Caco-2 (cell line): ENCODE results near the gene TICAM1. TPM values are rescaled to one million over a fixed set of nuclear protein-coding genes. Genes with fewer than 3 reads are reported as not detected.
"Not testable (repeated sequence)": the region's sequence is repeated elsewhere in the genome, so short reads cannot be mapped to it uniquely, and the experiment has no call there.

Experiments
- BruUV-seq: library from RNA; stranded (reverse); fragments of 400-500 nt; replicated peaks from 2 replicates; lab custom pipeline; 2021; lab: Mats Ljungman, UMichigan
- CTCF ChIA-PET: fragments of 300-600 bp; sonication (Branson Sonifier 250); formaldehyde crosslinking; loops from one replicate; lab custom pipeline; 2022; ENCODE audit warnings: antibody characterized with exemption; lab: Charles Lee
- POLR2A ChIA-PET: fragments of 300-600 bp; sonication (Branson Sonifier 250); formaldehyde crosslinking; loops from one replicate; lab custom pipeline; 2022; ENCODE audit warnings: antibody characterized with exemption; lab: Charles Lee
- DNase-seq, 2 experiments: peaks; one replicate each; pipeline versions ENCODE4 v3.0.0 to v3.0.0-alpha.2; 2020 to 2022
- H3K27me3 ChIP-seq: replicated peaks from 2 replicates; pipeline ENCODE4 v1.6.0; 2011; ENCODE audit warnings: low read length; ENCODE audit not compliant: control insufficient read depth, insufficient read depth
- H3K36me3 ChIP-seq: 2 replicates; pipeline ENCODE4 v1.5.1; 2011; ENCODE audit warnings: low read length; ENCODE audit not compliant: control insufficient read depth, insufficient read depth
- H3K4me1 ChIP-seq: fragments of 250-450 bp; sonication (Bioruptor Pico); 2 replicates; pipeline ENCODE4 v1.5.1; 2020; ENCODE audit warnings: mild to moderate bottlenecking
- H3K4me3 ChIP-seq: 2 replicates; pipeline ENCODE4 v1.5.1; 2011; ENCODE audit warnings: low read depth, mild to moderate bottlenecking, control low read depth, low read length
- H3K9me3 ChIP-seq: fragments of 250-450 bp; sonication (Bioruptor Pico); 2 replicates; pipeline ENCODE4 v1.5.1; 2020; ENCODE audit warnings: mild to moderate bottlenecking, moderate library complexity
- H3K27ac Mint-ChIP-seq: one replicate; pipeline ENCODE4 v1.8.0; 2022; ENCODE audit warnings: mixed read lengths; ENCODE audit not compliant: unreplicated experiment
- H3K27me3 Mint-ChIP-seq: one replicate; pipeline ENCODE4 v1.8.0; 2022; ENCODE audit warnings: mixed read lengths; ENCODE audit not compliant: insufficient read depth, unreplicated experiment
- H3K36me3 Mint-ChIP-seq: one replicate; pipeline ENCODE4 v1.8.0; 2022; ENCODE audit warnings: mild to moderate bottlenecking, mixed read lengths; ENCODE audit not compliant: insufficient read depth, unreplicated experiment
- H3K4me1 Mint-ChIP-seq: one replicate; pipeline ENCODE4 v1.8.0; 2022; ENCODE audit warnings: low read depth, mixed read lengths; ENCODE audit not compliant: unreplicated experiment
- H3K4me3 Mint-ChIP-seq: one replicate; pipeline ENCODE4 v1.8.0; 2022; ENCODE audit warnings: mild to moderate bottlenecking, moderate library complexity, mixed read lengths; ENCODE audit not compliant: unreplicated experiment
- H3K9me3 Mint-ChIP-seq: one replicate; pipeline ENCODE4 v1.8.0; 2022; ENCODE audit warnings: mixed read lengths; ENCODE audit not compliant: unreplicated experiment
- CTCF ChIP-seq, 2 experiments: fragments of 200-600 bp in 1 of 2; IDR thresholded peaks; 1 replicate in 1 of 2; 2 replicates in 1 of 2; pipeline versions ENCODE4 v1.5.1 to v1.8.0; 2011 to 2022; ENCODE audit warnings: antibody characterized with exemption in 1 of 2, control low read depth in 1 of 2, inconsistent platforms in 1 of 2, low read depth in 1 of 2, low read length in 1 of 2, mild to moderate bottlenecking in 1 of 2, moderate library complexity in 1 of 2; ENCODE audit not compliant: insufficient read depth in 1 of 2, severe bottlenecking in 1 of 2, unreplicated experiment in 1 of 2
- intact Hi-C: fragments of 100-400 bp; cut with micrococcal nuclease; formaldehyde crosslinking; loops from one replicate; pipeline ENCODE4 v1.10.0; 2022; ENCODE audit not compliant: unreplicated experiment
- total RNA-seq: library from RNA; stranded (reverse); gene quantifications from 2 replicates; pipeline ENCODE4 v1.2.3, GENCODE V29; 2022

TICAM1 gene
- total RNA-seq, 1 experiment from 2014 or later = 6.0 TPM

GRCh38 chr19:4849019-4849418, 17.5 kb upstream of the TICAM1 start:
- Histone ChIP-seq H3K9me3 (no peaks in the 10 kb centered on the region), H3K4me1 (no peaks in the 10 kb centered on the region), H3K36me3 (peaks cover 6% of the 10 kb centered on the region; the same call in 1 of the 2 replicates), H3K27me3 (no peaks in the 10 kb centered on the region), H3K4me3 (no peak overlapping the region)
- intact Hi-C loops = no loop called here
- BruUV-seq = no TSS peak
- H3K9me3 Mint-ChIP-seq = no peaks in the 10 kb centered on the region
- no peaks in the 10 kb centered on the region for H3K27me3 Mint-ChIP-seq
- no peaks in the 10 kb centered on the region for H3K4me1 Mint-ChIP-seq
- CTCF ChIA-PET = no interaction called here
- DNase-seq = no peak
- peaks cover 34% of the 10 kb centered on the region for H3K36me3 Mint-ChIP-seq
- TF ChIP-seq CTCF (IDR thresholded peaks at IDR 0.05; ENCODE audit: insufficient read depth in 1 of 2, low read depth in 1 of 2, low read length in 1 of 2, severe bottlenecking in 1 of 2, unreplicated experiment in 1 of 2) = no peak
- no peak overlapping the region for H3K27ac Mint-ChIP-seq
- POLR2A ChIA-PET = no interaction called here
- no peak overlapping the region for H3K4me3 Mint-ChIP-seq

GRCh38 chr19:4847190-4847973, 15.9 kb upstream of the TICAM1 start:
- H3K36me3 ChIP-seq = peaks cover 6% of the 10 kb centered on the region; the same call in 1 of the 2 replicates
- Mint-ChIP-seq H3K27me3 (no peaks in the 10 kb centered on the region), H3K4me1 (no peaks in the 10 kb centered on the region), H3K4me3 (no peak overlapping the region), H3K36me3 (peaks cover 38% of the 10 kb centered on the region), H3K9me3 (no peaks in the 10 kb centered on the region), H3K27ac (no peak overlapping the region)
- no peak overlapping the region for H3K4me3 ChIP-seq
- H3K4me1 ChIP-seq = no peaks in the 10 kb centered on the region
- ChIA-PET POLR2A (no interaction called here), CTCF (no interaction called here)
- TF ChIP-seq CTCF (IDR thresholded peaks at IDR 0.05; ENCODE audit: insufficient read depth in 1 of 2, low read depth in 1 of 2, low read length in 1 of 2, severe bottlenecking in 1 of 2, unreplicated experiment in 1 of 2) = no peak
- H3K27me3 ChIP-seq = no peaks in the 10 kb centered on the region
- H3K9me3 ChIP-seq = no peaks in the 10 kb centered on the region
- no TSS peak for BruUV-seq
- intact Hi-C loops = no loop called here
- DNase-seq = no peak

- BruUV-seq, H3K4me1 ChIP-seq, H3K27me3 Mint-ChIP-seq, H3K27me3 ChIP-seq, DNase-seq, intact Hi-C loops, H3K9me3 ChIP-seq, H3K36me3 ChIP-seq, CTCF ChIA-PET, H3K4me1 Mint-ChIP-seq, H3K9me3 Mint-ChIP-seq, POLR2A ChIA-PET, H3K4me3 Mint-ChIP-seq, H3K27ac Mint-ChIP-seq, H3K4me3 ChIP-seq: not testable (repeated sequence)
- H3K36me3 Mint-ChIP-seq = peaks cover 40% of the 10 kb centered on the region
Measured at GRCh38 chr19:4845975-4846374, 14.5 kb upstream of the TICAM1 start.
